DND-41 (cell line): ENCODE data around the gene SPIB.
A peak's percentile ranks its signal among the peaks of the same experiment; 100 is the strongest.

ENCODE experiments used
- ATAC-seq: fragments of 200-7000 bp; cut with Tn5 transposase; 3 replicates; pipeline ENCODE4 v1.9.1; 2021; ENCODE audit warnings: low read depth; ENCODE audit not compliant: insufficient read depth
- DNase-seq: peaks from one replicate; pipeline ENCODE4 v3.0.0-alpha.2; 2020
- H2AFZ ChIP-seq: 2 replicates; pipeline ENCODE4 v1.6.0; 2012; ENCODE audit warnings: low read depth, low read length
- H3K27ac ChIP-seq: 2 replicates; pipeline ENCODE4 v1.5.1; 2012; ENCODE audit warnings: low read length, inconsistent platforms
- H3K27me3 ChIP-seq: fragments of 200-600 bp; sonication (generic); 2 replicates; pipeline ENCODE4 v1.6.0; 2012; ENCODE audit warnings: low read length, mild to moderate bottlenecking, inconsistent platforms; ENCODE audit not compliant: insufficient read depth, poor library complexity
- H3K36me3 ChIP-seq: 2 replicates; pipeline ENCODE4 v1.5.1; 2012; ENCODE audit warnings: low read length, inconsistent platforms; ENCODE audit not compliant: insufficient read depth
- H3K4me1 ChIP-seq: 2 replicates; pipeline ENCODE4 v1.5.1; 2012; ENCODE audit warnings: mild to moderate bottlenecking, low read length; ENCODE audit not compliant: insufficient read depth
- H3K4me2 ChIP-seq: 2 replicates; pipeline ENCODE4 v1.6.0; 2012; ENCODE audit warnings: mild to moderate bottlenecking, moderate library complexity, low read length, inconsistent platforms; ENCODE audit not compliant: insufficient read depth
- H3K4me3 ChIP-seq, 2 experiments: fragments of 200-600 bp in 1 of 2; shearing (Covaris generic) in 1 of 2; 2 replicates each; pipeline ENCODE4 v1.5.1; 2012 to 2016; ENCODE audit warnings: inconsistent platforms in 2 of 2, low read length in 2 of 2, mild to moderate bottlenecking in 2 of 2, low read depth in 1 of 2, moderate library complexity in 1 of 2
- H3K79me2 ChIP-seq: 2 replicates; pipeline ENCODE4 v1.6.0; 2012; ENCODE audit warnings: low read length, inconsistent platforms; ENCODE audit not compliant: insufficient read depth
- H3K9ac ChIP-seq: 2 replicates; pipeline ENCODE4 v1.6.0; 2012; ENCODE audit warnings: low read depth, mild to moderate bottlenecking, inconsistent platforms, low read length, moderate library complexity
- H3K9me3 ChIP-seq: 2 replicates; pipeline ENCODE4 v1.5.1; 2012; ENCODE audit warnings: low read length, moderate library complexity, mild to moderate bottlenecking, inconsistent platforms; ENCODE audit not compliant: insufficient read depth, severe bottlenecking
- H4K20me1 ChIP-seq: 2 replicates; pipeline ENCODE4 v1.6.0; 2012; ENCODE audit warnings: low read length; ENCODE audit not compliant: insufficient read depth
- EZH2 ChIP-seq: IDR thresholded peaks from 3 replicates; pipeline ENCODE4 v1.6.1; 2012; ENCODE audit warnings: borderline replicate concordance, low read depth, mild to moderate bottlenecking, moderate library complexity, low read length, inconsistent platforms; ENCODE audit not compliant: severe bottlenecking
- TF ChIP-seq, protein P1 (sequence below): IDR thresholded peaks from 2 replicates; pipeline ENCODE4 v1.5.1; 2012; ENCODE audit warnings: borderline replicate concordance, low read length, moderate library complexity, mild to moderate bottlenecking; ENCODE audit not compliant: poor library complexity, severe bottlenecking; ENCODE audit errors: extremely low read depth

Gene SPIB

DNA sequence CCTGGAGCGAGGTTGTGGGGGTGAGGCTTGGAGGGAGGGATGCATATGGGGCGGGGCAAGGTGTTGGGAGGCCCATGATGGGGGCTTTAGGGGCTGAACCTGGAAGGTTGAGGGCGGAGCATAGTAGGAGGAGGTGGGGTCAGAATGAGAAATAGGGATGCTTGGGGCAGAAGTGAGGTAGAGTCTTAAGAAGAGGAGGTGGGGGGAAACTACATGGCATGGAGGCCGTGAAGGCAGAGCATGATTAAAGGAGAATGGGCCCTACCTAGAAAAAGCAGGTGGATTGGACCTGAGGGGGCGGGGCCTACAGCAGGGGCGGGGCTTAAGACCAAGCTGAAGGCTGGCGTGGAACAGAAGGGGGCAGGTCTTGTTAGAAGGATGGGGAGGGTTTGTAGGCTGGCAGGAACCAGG, 41.7 kb upstream of the SPIB start:
- ATAC-seq: peak; percentile 47
- H3K9me3 ChIP-seq: no peaks in the 10 kb centered on the region
- H3K79me2 ChIP-seq: peaks cover 12% of the 10 kb centered on the region
- H3K36me3 ChIP-seq: peaks cover 49% of the 10 kb centered on the region
- H3K27ac ChIP-seq: 0 out of 2 replicates have a peak overlapping the region, but pooled peaks have one; percentile 7
- no peak for TF ChIP-seq EZH2
- TF ChIP-seq, protein P1, sequence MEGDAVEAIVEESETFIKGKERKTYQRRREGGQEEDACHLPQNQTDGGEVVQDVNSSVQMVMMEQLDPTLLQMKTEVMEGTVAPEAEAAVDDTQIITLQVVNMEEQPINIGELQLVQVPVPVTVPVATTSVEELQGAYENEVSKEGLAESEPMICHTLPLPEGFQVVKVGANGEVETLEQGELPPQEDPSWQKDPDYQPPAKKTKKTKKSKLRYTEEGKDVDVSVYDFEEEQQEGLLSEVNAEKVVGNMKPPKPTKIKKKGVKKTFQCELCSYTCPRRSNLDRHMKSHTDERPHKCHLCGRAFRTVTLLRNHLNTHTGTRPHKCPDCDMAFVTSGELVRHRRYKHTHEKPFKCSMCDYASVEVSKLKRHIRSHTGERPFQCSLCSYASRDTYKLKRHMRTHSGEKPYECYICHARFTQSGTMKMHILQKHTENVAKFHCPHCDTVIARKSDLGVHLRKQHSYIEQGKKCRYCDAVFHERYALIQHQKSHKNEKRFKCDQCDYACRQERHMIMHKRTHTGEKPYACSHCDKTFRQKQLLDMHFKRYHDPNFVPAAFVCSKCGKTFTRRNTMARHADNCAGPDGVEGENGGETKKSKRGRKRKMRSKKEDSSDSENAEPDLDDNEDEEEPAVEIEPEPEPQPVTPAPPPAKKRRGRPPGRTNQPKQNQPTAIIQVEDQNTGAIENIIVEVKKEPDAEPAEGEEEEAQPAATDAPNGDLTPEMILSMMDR: no peak
- peak overlapping the region; percentile 10 to 57; a peak in 3 of 4 replicates for H3K4me3 ChIP-seq
- no peak overlapping the region for H3K9ac ChIP-seq
- H3K27me3 ChIP-seq: no peaks in the 10 kb centered on the region
- H3K4me2 ChIP-seq: peak overlapping the region; percentile 59
- peaks cover 18% of the 10 kb centered on the region for H3K4me1 ChIP-seq
- peaks cover 34% of the 10 kb centered on the region for H4K20me1 ChIP-seq
- H2AFZ ChIP-seq: no peak overlapping the region
- DNase-seq: no peak

DNA sequence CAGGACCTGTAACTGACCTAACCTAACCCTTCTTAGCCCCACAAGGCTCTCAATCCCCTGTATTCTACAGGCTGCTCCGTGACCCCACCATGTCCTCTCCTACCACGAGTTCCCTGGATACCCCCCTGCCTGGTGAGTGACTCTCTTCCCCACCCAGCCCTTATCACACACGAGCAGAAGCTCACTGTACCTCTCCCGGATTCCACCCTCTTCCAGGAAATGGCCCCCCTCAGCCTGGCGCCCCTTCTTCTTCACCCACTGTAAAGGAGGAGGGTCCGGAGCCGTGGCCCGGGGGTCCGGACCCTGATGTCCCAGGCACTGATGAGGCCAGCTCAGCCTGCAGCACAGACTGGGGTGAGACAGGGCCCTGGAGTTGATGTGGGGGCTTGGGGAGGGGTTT, 41.2 kb upstream of the SPIB start:
- Histone ChIP-seq H3K79me2 (peaks cover 12% of the 10 kb centered on the region), H3K9me3 (no peaks in the 10 kb centered on the region), H3K27ac (no peak overlapping the region), H3K4me1 (peaks cover 18% of the 10 kb centered on the region), H2AFZ (no peak overlapping the region), H3K4me2 (peak overlapping the region; percentile 59), H3K36me3 (peaks cover 53% of the 10 kb centered on the region), H3K27me3 (no peaks in the 10 kb centered on the region), H4K20me1 (peaks cover 34% of the 10 kb centered on the region), H3K4me3 (peak overlapping the region in 1 of 2 experiments; percentile 57; a peak in 2 of 4 replicates), H3K9ac (no peak overlapping the region)
- ATAC-seq: no peak
- TF ChIP-seq, protein P1: no peak
- TF ChIP-seq EZH2: no peak
- DNase-seq: no peak

DNA sequence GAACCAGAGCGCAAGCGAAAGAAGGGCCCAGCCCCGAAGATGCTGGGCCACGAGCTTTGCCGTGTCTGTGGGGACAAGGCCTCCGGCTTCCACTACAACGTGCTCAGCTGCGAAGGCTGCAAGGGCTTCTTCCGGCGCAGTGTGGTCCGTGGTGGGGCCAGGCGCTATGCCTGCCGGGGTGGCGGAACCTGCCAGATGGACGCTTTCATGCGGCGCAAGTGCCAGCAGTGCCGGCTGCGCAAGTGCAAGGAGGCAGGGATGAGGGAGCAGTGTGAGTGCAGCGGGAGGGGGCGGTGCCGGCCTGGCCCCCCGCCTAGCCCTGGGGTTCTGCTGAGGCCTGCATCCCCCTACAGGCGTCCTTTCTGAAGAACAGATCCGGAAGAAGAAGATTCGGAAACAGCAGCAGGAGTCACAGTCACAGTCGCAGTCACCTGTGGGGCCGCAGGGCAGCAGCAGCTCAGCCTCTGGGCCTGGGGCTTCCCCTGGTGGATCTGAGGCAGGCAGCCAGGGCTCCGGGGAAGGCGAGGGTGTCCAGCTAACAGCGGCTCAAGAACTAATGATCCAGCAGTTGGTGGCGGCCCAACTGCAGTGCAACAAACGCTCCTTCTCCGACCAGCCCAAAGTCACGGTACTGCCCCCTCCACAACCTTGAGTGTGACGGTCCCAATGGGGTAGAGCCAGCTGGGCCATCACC, 40.4 kb upstream of the SPIB start:
- TF ChIP-seq, protein P1: no peak
- TF ChIP-seq EZH2: no peak
- Histone ChIP-seq H3K27ac (no peak overlapping the region), H3K36me3 (peaks cover 55% of the 10 kb centered on the region), H3K79me2 (peaks cover 12% of the 10 kb centered on the region), H3K27me3 (no peaks in the 10 kb centered on the region), H3K4me1 (peaks cover 20% of the 10 kb centered on the region), H3K9me3 (no peaks in the 10 kb centered on the region), H2AFZ (no peak overlapping the region), H3K4me3 (no peak overlapping the region), H3K9ac (no peak overlapping the region), H3K4me2 (no peak overlapping the region), H4K20me1 (peaks cover 34% of the 10 kb centered on the region)
- DNase-seq (no peak), ATAC-seq (no peak)
